Stimulated activated CD8-positive, alpha-beta memory T cell treated with anti-CD3 and anti-CD28 coated beads, Interleukin-2, amount 100 ng/mL, for 48 hours (primary cell): ENCODE results near the gene ARHGAP32.
"Not testable (repeated sequence)": the region's sequence is repeated elsewhere in the genome, so short reads cannot be mapped to it uniquely, and the experiment has no call there.

Source experiments
- DNase-seq, 2 donors: peaks; one replicate each; pipeline ENCODE4 v3.0.0-alpha.2; 2020; ENCODE audit warnings: low read depth in 2 of 2

The ARHGAP32 gene

GRCh38 chr11:129202646-129203045 lies 10.5 kb upstream of the ARHGAP32 start:
- DNase-seq, result no peak

GRCh38 chr11:129195682-129196081 lies 3.6 kb upstream of the ARHGAP32 start:
- no peak for DNase-seq

- DNase-seq, result no peak
Observed at GRCh38 chr11:129191649-129192048, 476 bp downstream of the ARHGAP32 start.

GRCh38 chr11:129190087-129190486 lies 2.0 kb downstream of the ARHGAP32 start:
- no peak for DNase-seq

- DNase-seq, result no peak
Observed at GRCh38 chr11:129189646-129190045, 2.5 kb downstream of the ARHGAP32 start.

GRCh38 chr11:129185082-129185481 lies 7.0 kb downstream of the ARHGAP32 start:
- not testable (repeated sequence) for DNase-seq

GRCh38 chr11:129184581-129184980 lies 7.5 kb downstream of the ARHGAP32 start:
- no peak for DNase-seq

- no peak for DNase-seq
Observed at GRCh38 chr11:129167315-129167714, 24.8 kb downstream of the ARHGAP32 start.

GRCh38 chr11:129163714-129164164 lies 28.4 kb downstream of the ARHGAP32 start:
- no peak for DNase-seq

- DNase-seq, result not testable (repeated sequence)
Observed at GRCh38 chr11:129157080-129157479, 35.0 kb downstream of the ARHGAP32 start.

GRCh38 chr11:129155745-129156144 lies 36.4 kb downstream of the ARHGAP32 start:
- DNase-seq, result no peak

- no peak for DNase-seq
Observed at GRCh38 chr11:129148487-129148886, 43.6 kb downstream of the ARHGAP32 start.

- no peak for DNase-seq
Observed at GRCh38 chr11:129146191-129146590, 45.9 kb downstream of the ARHGAP32 start.

GRCh38 chr11:129145276-129145675 lies 46.8 kb downstream of the ARHGAP32 start:
- no peak for DNase-seq

- no peak for DNase-seq
Observed at GRCh38 chr11:129144256-129144655, 47.9 kb downstream of the ARHGAP32 start.

- DNase-seq, result no peak
Observed at GRCh38 chr11:129143335-129143734, 48.8 kb downstream of the ARHGAP32 start.

GRCh38 chr11:129141748-129142523 lies 50.2 kb downstream of the ARHGAP32 start:
- no peak for DNase-seq

GRCh38 chr11:129131316-129131715 lies 60.8 kb downstream of the ARHGAP32 start:
- no peak for DNase-seq

- not testable (repeated sequence) for DNase-seq
Observed at GRCh38 chr11:129128881-129129620, 63.1 kb downstream of the ARHGAP32 start.

- no peak for DNase-seq
Observed at GRCh38 chr11:129119036-129119435, 73.1 kb downstream of the ARHGAP32 start.

GRCh38 chr11:129117595-129118350 lies 74.4 kb downstream of the ARHGAP32 start:
- DNase-seq, result no peak
